GM18499 (cell line): Measurements from ENCODE around the gene HYAL3.
"Not testable (repeated sequence)": the region's sequence is repeated elsewhere in the genome, so short reads cannot be mapped to it uniquely, and the experiment has no call there.

Experiments used
- ATAC-seq: cut with Tn5 transposase; IDR thresholded peaks from one replicate; pipeline ENCODE4 v1.9.1; 2021; ENCODE audit warnings: moderate number of reproducible peaks; ENCODE audit not compliant: insufficient read depth, unreplicated experiment

Gene HYAL3

GRCh38 chr3:50260942-50261441 is 38.2 kb downstream of the HYAL3 start:
- no peak for ATAC-seq

- no peak for ATAC-seq
Measured at GRCh38 chr3:50260027-50260941, 38.9 kb downstream of the HYAL3 start.

GRCh38 chr3:50259432-50260026 is 39.7 kb downstream of the HYAL3 start:
- no peak for ATAC-seq

- no peak for ATAC-seq
Measured at GRCh38 chr3:50258979-50259378, 40.2 kb downstream of the HYAL3 start.

- no peak for ATAC-seq
Measured at GRCh38 chr3:50258029-50258680, 41.0 kb downstream of the HYAL3 start.

GRCh38 chr3:50256978-50257890 is 42.0 kb downstream of the HYAL3 start:
- no peak for ATAC-seq

GRCh38 chr3:50255251-50255615 is 44.0 kb downstream of the HYAL3 start:
- ATAC-seq = no peak

- ATAC-seq = no peak
Measured at GRCh38 chr3:50254577-50255250, 44.5 kb downstream of the HYAL3 start.

- ATAC-seq = no peak
Measured at GRCh38 chr3:50251220-50251619, 48.0 kb downstream of the HYAL3 start.

GRCh38 chr3:50250514-50250913 is 48.7 kb downstream of the HYAL3 start:
- ATAC-seq = no peak

- no peak for ATAC-seq
Measured at GRCh38 chr3:50249457-50249856, 49.7 kb downstream of the HYAL3 start.

GRCh38 chr3:50248387-50248786 is 50.8 kb downstream of the HYAL3 start:
- no peak for ATAC-seq

GRCh38 chr3:50246517-50246954 is 52.7 kb downstream of the HYAL3 start:
- ATAC-seq = no peak

GRCh38 chr3:50245831-50246516 is 53.2 kb downstream of the HYAL3 start:
- no peak for ATAC-seq

- no peak for ATAC-seq
Measured at GRCh38 chr3:50245251-50245745, 53.9 kb downstream of the HYAL3 start.

GRCh38 chr3:50244813-50245212 is 54.4 kb downstream of the HYAL3 start:
- ATAC-seq = not testable (repeated sequence)

GRCh38 chr3:50243543-50243895 is 55.7 kb downstream of the HYAL3 start:
- no peak for ATAC-seq

- ATAC-seq = no peak
Measured at GRCh38 chr3:50242851-50243542, 56.2 kb downstream of the HYAL3 start.
